Measurements from ENCODE around the gene ZNF500. TPM values are rescaled to one million over a fixed set of nuclear protein-coding genes. Genes with fewer than 3 reads are reported as not detected.

Gene ZNF500
- total RNA-seq, 1 donor from 2014 or later, result 17.4 TPM

- Mint-ChIP-seq H3K27ac (peak within 1 kb of the TSS; percentile 63), H3K36me3 (ENCODE audit: low read depth) (peaks cover 11% of the 10 kb centered on the region), H3K9me3 (no peaks in the 10 kb centered on the region), H3K4me1 (ENCODE audit: low read depth) (peaks cover 9% of the 10 kb centered on the region), H3K4me3 (peak within 1 kb of the TSS; percentile 84), H3K27me3 (ENCODE audit: insufficient read depth) (no peaks in the 10 kb centered on the region)
- intact Hi-C loops (cut with micrococcal nuclease), result loop anchor here (1.0 to 2.0 kb wide), 9 partner anchors 34 to 297 kb away; partner anchors contain the start of genes ALG1, ANKS3, DNAAF8 and GLYR1
- peak; percentile 82 for DNase-seq (ENCODE audit: low spot score)
These were observed 35.1 kb upstream of the ZNF500 start, which contains the start of gene ROGDI for GRCh38 chr16:4801962-4802658. TSS of gene ROGDI (minus strand) at chr16:4802633. CDS start at chr16:4802571, 62 bp downstream.

GRCh38 chr16:4801051-4801961 lies 34.3 kb upstream of the ZNF500 start:
- H3K36me3 Mint-ChIP-seq (ENCODE audit: low read depth), result peaks cover 10% of the 10 kb centered on the region
- H3K27me3 Mint-ChIP-seq (ENCODE audit: insufficient read depth), result no peaks in the 10 kb centered on the region
- no peak overlapping the region for H3K27ac Mint-ChIP-seq
- intact Hi-C loops (cut with micrococcal nuclease), result no loop called here
- H3K4me3 Mint-ChIP-seq, result peak overlapping the region; percentile 84
- DNase-seq (ENCODE audit: low spot score), result no peak
- peaks cover 9% of the 10 kb centered on the region for H3K4me1 Mint-ChIP-seq (ENCODE audit: low read depth)
- H3K9me3 Mint-ChIP-seq, result no peaks in the 10 kb centered on the region

- Mint-ChIP-seq H3K27me3 (ENCODE audit: insufficient read depth) (no peaks in the 10 kb centered on the region), H3K9me3 (no peaks in the 10 kb centered on the region), H3K36me3 (ENCODE audit: low read depth) (peaks cover 9% of the 10 kb centered on the region), H3K4me3 (peak overlapping the region; percentile 68), H3K27ac (peak overlapping the region; percentile 67), H3K4me1 (ENCODE audit: low read depth) (peaks cover 9% of the 10 kb centered on the region)
- intact Hi-C loops (cut with micrococcal nuclease), result no loop called here
- no peak for DNase-seq (ENCODE audit: low spot score)
These were observed 33.5 kb upstream of the ZNF500 start for GRCh38 chr16:4800290-4801041.

- Mint-ChIP-seq H3K27me3 (ENCODE audit: insufficient read depth) (no peaks in the 10 kb centered on the region), H3K27ac (peak overlapping the region; percentile 34), H3K9me3 (no peaks in the 10 kb centered on the region), H3K36me3 (ENCODE audit: low read depth) (peaks cover under 1% of the 10 kb centered on the region), H3K4me3 (no peak overlapping the region), H3K4me1 (ENCODE audit: low read depth) (peaks cover 9% of the 10 kb centered on the region)
- no peak for DNase-seq (ENCODE audit: low spot score)
- intact Hi-C loops (cut with micrococcal nuclease), result no loop called here
These were observed 32.4 kb upstream of the ZNF500 start for GRCh38 chr16:4799171-4799855.

GRCh38 chr16:4798456-4798855 lies 31.5 kb upstream of the ZNF500 start:
- peaks cover 6% of the 10 kb centered on the region for H3K4me1 Mint-ChIP-seq (ENCODE audit: low read depth)
- no peaks in the 10 kb centered on the region for H3K36me3 Mint-ChIP-seq (ENCODE audit: low read depth)
- H3K4me3 Mint-ChIP-seq, result no peak overlapping the region
- H3K9me3 Mint-ChIP-seq, result no peaks in the 10 kb centered on the region
- DNase-seq (ENCODE audit: low spot score), result no peak
- intact Hi-C loops (cut with micrococcal nuclease), result no loop called here
- H3K27ac Mint-ChIP-seq, result no peak overlapping the region
- no peaks in the 10 kb centered on the region for H3K27me3 Mint-ChIP-seq (ENCODE audit: insufficient read depth)

GRCh38 chr16:4797805-4798252 lies 30.9 kb upstream of the ZNF500 start:
- Mint-ChIP-seq H3K4me3 (no peak overlapping the region), H3K27me3 (ENCODE audit: insufficient read depth) (no peaks in the 10 kb centered on the region), H3K9me3 (no peaks in the 10 kb centered on the region), H3K36me3 (ENCODE audit: low read depth) (no peaks in the 10 kb centered on the region), H3K27ac (no peak overlapping the region), H3K4me1 (ENCODE audit: low read depth) (no peaks in the 10 kb centered on the region)
- no peak for DNase-seq (ENCODE audit: low spot score)
- intact Hi-C loops (cut with micrococcal nuclease), result no loop called here

- Mint-ChIP-seq H3K27ac (no peak overlapping the region), H3K36me3 (ENCODE audit: low read depth) (no peaks in the 10 kb centered on the region), H3K9me3 (no peaks in the 10 kb centered on the region), H3K27me3 (ENCODE audit: insufficient read depth) (no peaks in the 10 kb centered on the region), H3K4me3 (no peak overlapping the region), H3K4me1 (ENCODE audit: low read depth) (no peaks in the 10 kb centered on the region)
- intact Hi-C loops (cut with micrococcal nuclease), result no loop called here
- no peak for DNase-seq (ENCODE audit: low spot score)
These were observed 30.2 kb upstream of the ZNF500 start for GRCh38 chr16:4796982-4797804.

GRCh38 chr16:4795828-4796572 lies 29.0 kb upstream of the ZNF500 start:
- Mint-ChIP-seq H3K36me3 (ENCODE audit: low read depth) (no peaks in the 10 kb centered on the region), H3K9me3 (no peaks in the 10 kb centered on the region), H3K27ac (no peak overlapping the region), H3K27me3 (ENCODE audit: insufficient read depth) (no peaks in the 10 kb centered on the region), H3K4me3 (no peak overlapping the region), H3K4me1 (ENCODE audit: low read depth) (peaks cover 4% of the 10 kb centered on the region)
- DNase-seq (ENCODE audit: low spot score), result no peak
- intact Hi-C loops (cut with micrococcal nuclease), result no loop called here

GRCh38 chr16:4795181-4795827 lies 28.3 kb upstream of the ZNF500 start, which contains the start of gene SMIM22:
TSS of gene SMIM22 (plus strand) at chr16:4795369. CDS start at chr16:4795735, 366 bp downstream.
- H3K9me3 Mint-ChIP-seq, result no peaks in the 10 kb centered on the region
- intact Hi-C loops (cut with micrococcal nuclease), result no loop called here
- H3K36me3 Mint-ChIP-seq (ENCODE audit: low read depth), result no peaks in the 10 kb centered on the region
- no peak for DNase-seq (ENCODE audit: low spot score)
- no peak within 1 kb of the TSS for H3K27ac Mint-ChIP-seq
- H3K4me1 Mint-ChIP-seq (ENCODE audit: low read depth), result peaks cover 6% of the 10 kb centered on the region
- no peaks in the 10 kb centered on the region for H3K27me3 Mint-ChIP-seq (ENCODE audit: insufficient read depth)
- no peak within 1 kb of the TSS for H3K4me3 Mint-ChIP-seq

- peaks cover 6% of the 10 kb centered on the region for H3K4me1 Mint-ChIP-seq (ENCODE audit: low read depth)
- no peaks in the 10 kb centered on the region for H3K9me3 Mint-ChIP-seq
- no peaks in the 10 kb centered on the region for H3K36me3 Mint-ChIP-seq (ENCODE audit: low read depth)
- no peak overlapping the region for H3K4me3 Mint-ChIP-seq
- H3K27me3 Mint-ChIP-seq (ENCODE audit: insufficient read depth), result peaks cover 1% of the 10 kb centered on the region
- H3K27ac Mint-ChIP-seq, result no peak overlapping the region
- intact Hi-C loops (cut with micrococcal nuclease), result no loop called here
- no peak for DNase-seq (ENCODE audit: low spot score)
These were observed 26.1 kb upstream of the ZNF500 start for GRCh38 chr16:4792951-4793513.
